Osteocyte (in vitro differentiated cells): Measurements from ENCODE around the gene CCDC86. TPM values are rescaled to one million over a fixed set of nuclear protein-coding genes. Genes with fewer than 3 reads are reported as not detected.
A peak's percentile ranks its signal among the peaks of the same experiment; 100 is the strongest.

ENCODE experiments used
- DNase-seq: peaks from one replicate; pipeline ENCODE4 v3.0.0; 2021; ENCODE audit warnings: mixed read lengths; ENCODE audit not compliant: unreplicated experiment; ENCODE audit errors: extremely low spot score
- H3K27ac Mint-ChIP-seq: one replicate; pipeline ENCODE4 v1.8.0; 2021; ENCODE audit warnings: mild to moderate bottlenecking, mixed read lengths; ENCODE audit not compliant: unreplicated experiment
- H3K27me3 Mint-ChIP-seq: one replicate; pipeline ENCODE4 v1.8.0; 2021; ENCODE audit warnings: mixed read lengths; ENCODE audit not compliant: unreplicated experiment
- H3K36me3 Mint-ChIP-seq: one replicate; pipeline ENCODE4 v1.8.0; 2021; ENCODE audit warnings: mixed read lengths; ENCODE audit not compliant: unreplicated experiment
- H3K4me1 Mint-ChIP-seq: one replicate; pipeline ENCODE4 v1.8.0; 2021; ENCODE audit warnings: mixed read lengths; ENCODE audit not compliant: unreplicated experiment
- H3K4me3 Mint-ChIP-seq: one replicate; pipeline ENCODE4 v1.8.0; 2021; ENCODE audit warnings: mild to moderate bottlenecking, moderate library complexity, mixed read lengths; ENCODE audit not compliant: unreplicated experiment
- H3K9me3 Mint-ChIP-seq: one replicate; pipeline ENCODE4 v1.8.0; 2021; ENCODE audit warnings: mixed read lengths; ENCODE audit not compliant: unreplicated experiment
- total RNA-seq: library from RNA; stranded (reverse); gene quantifications from 2 replicates; pipeline ENCODE4 v1.2.1, GENCODE V29; 2021
- TF ChIP-seq, protein P1 (sequence below): fragments of 200-600 bp; sonication (generic); IDR thresholded peaks from 2 replicates; pipeline ENCODE4 v1.5.0; 2021; ENCODE audit warnings: antibody characterized with exemption, mild to moderate bottlenecking, moderate library complexity

CCDC86 gene
- total RNA-seq, 1 donor from 2014 or later: 25.9 TPM

DNA sequence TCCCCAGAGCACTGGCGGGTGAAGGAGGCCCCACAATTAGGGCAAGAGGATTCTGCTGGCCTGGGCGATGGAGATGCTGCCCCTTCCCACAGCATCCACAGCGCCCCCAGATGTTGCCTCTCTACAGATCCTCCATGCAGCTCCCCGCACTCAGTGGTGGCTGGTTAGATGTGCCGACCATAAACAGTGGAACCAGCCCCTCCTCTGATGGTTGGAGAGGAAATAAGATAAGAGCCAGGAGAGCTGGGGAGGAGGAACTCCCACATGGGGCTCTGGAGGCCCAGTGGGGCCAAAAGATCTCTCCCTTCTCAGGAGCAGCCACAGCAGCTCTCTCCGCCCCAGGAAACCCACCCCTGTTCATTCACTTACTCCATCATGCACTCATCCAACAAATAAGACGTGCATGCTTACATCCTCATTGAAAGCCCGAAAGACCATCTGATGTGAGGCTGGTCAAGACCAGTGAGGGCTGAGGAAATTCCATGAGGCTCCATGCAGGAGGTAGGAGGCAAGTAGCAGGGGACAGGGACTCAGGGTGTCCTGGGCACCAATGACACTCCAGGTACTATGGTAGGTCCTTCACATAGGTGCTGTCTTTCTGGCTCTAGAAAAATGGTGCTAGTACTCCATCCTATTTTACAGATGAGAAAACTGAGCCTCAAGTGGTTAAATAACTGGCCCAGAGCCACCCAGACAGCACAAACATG is 12.4 kb downstream of the CCDC86 start:
- TF ChIP-seq, protein P1, sequence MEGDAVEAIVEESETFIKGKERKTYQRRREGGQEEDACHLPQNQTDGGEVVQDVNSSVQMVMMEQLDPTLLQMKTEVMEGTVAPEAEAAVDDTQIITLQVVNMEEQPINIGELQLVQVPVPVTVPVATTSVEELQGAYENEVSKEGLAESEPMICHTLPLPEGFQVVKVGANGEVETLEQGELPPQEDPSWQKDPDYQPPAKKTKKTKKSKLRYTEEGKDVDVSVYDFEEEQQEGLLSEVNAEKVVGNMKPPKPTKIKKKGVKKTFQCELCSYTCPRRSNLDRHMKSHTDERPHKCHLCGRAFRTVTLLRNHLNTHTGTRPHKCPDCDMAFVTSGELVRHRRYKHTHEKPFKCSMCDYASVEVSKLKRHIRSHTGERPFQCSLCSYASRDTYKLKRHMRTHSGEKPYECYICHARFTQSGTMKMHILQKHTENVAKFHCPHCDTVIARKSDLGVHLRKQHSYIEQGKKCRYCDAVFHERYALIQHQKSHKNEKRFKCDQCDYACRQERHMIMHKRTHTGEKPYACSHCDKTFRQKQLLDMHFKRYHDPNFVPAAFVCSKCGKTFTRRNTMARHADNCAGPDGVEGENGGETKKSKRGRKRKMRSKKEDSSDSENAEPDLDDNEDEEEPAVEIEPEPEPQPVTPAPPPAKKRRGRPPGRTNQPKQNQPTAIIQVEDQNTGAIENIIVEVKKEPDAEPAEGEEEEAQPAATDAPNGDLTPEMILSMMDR: no peak
- Mint-ChIP-seq H3K9me3 (no peaks in the 10 kb centered on the region), H3K27me3 (no peaks in the 10 kb centered on the region), H3K27ac (no peak overlapping the region), H3K36me3 (peaks cover 13% of the 10 kb centered on the region), H3K4me3 (no peak overlapping the region), H3K4me1 (peaks cover 33% of the 10 kb centered on the region)
- DNase-seq: no peak

DNA sequence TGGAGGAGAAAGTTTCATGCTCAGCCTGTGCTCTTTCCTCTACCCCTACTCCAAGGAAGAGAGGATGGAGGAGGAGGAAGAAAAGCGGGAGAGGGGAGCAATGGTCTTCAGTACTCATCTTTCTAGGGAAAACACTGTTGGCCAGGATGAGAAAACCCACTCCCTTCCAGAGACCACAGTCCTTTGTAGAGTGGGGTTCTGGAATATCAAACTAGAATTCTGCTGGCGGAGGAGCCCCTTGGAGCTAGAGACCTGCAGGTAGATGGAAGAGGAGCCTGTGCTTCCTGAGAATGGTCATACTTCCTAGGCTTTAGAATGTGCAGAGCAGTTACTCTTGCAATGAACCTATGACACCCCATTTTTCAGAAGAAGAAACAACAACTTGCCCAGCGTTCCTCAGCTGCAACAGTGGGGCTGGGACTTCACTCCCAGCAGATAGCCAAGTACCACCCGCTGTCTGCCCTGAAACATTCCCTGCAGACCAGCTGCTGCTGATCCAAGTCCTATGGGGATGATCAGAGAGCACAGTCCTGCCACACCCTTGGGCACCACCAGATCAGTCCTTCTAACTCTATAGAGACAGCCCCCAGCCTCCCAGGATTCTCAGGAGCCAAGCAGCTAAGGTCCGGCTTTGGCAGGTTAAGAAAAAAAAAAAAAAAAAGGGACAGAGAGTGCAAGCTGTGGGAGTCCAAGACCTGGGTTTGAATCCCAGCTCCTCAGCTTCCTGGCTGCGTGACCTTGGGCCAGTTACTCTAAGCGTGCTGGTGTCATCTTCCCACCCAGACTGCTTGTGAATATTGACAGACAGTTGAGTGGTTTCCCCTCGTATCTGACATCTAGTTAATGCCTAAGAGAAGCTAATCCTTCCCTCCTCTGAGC is 13.2 kb downstream of the CCDC86 start:
- Mint-ChIP-seq H3K9me3 (no peaks in the 10 kb centered on the region), H3K27me3 (no peaks in the 10 kb centered on the region), H3K36me3 (peaks cover 9% of the 10 kb centered on the region), H3K27ac (no peak overlapping the region), H3K4me3 (no peak overlapping the region), H3K4me1 (peaks cover 35% of the 10 kb centered on the region)
- DNase-seq: no peak
- TF ChIP-seq, protein P1: no peak

DNA sequence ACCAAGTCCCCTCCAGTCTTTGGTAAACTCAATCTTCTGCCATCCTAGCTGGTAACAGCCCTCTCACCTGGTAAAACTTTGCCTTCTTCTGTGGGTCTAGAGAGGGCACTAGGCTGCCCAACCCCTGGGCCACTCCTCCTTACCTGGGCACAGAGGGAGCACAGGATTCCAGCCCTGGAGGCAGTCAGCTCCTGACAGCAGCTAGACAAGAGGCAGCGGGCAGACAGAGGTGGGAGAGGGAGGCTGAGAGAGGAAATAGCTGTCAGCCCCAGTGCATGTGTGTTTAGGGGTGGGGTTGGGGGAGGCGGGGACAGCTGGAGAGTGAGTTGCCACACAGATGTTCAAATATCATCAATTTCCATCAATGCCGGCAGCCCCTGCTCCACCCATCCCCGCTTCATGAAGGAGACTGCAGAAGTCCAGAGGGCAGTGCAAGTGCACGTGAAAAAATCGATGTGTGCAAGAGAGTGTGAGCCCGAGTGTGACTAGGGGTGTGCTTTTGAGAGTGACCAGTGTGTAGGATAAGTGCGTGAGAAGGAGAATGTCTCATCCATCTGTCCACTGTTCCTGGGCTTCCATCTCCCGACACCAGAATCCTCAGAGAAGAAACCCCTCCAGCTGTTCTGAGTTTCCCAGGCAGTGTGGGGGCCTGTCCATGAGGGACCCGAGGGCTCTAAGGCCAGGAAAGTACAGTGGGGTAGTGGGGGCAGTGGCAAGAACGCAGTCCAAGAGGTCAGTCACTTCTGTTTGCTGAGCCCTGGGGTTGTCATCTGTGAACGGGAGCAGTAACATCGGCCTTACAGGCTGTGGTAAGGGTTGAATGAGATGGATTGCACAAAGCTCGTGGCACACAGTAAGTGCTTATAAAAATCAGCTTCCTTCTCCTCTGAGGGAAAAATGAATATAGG is 14.1 kb downstream of the CCDC86 start, which contains the start of gene PTGDR2:
Gene PTGDR2, minus strand, starts transcription at position 225 of the 908 bp plus-strand sequence. CDS start 2,228 bp downstream, outside the sequence.
- Mint-ChIP-seq H3K36me3 (peaks cover 6% of the 10 kb centered on the region), H3K27ac (no peak within 1 kb of the TSS), H3K4me3 (no peak within 1 kb of the TSS), H3K27me3 (no peaks in the 10 kb centered on the region), H3K4me1 (peaks cover 41% of the 10 kb centered on the region), H3K9me3 (no peaks in the 10 kb centered on the region)
- TF ChIP-seq, protein P1: no peak
- no peak for DNase-seq

DNA sequence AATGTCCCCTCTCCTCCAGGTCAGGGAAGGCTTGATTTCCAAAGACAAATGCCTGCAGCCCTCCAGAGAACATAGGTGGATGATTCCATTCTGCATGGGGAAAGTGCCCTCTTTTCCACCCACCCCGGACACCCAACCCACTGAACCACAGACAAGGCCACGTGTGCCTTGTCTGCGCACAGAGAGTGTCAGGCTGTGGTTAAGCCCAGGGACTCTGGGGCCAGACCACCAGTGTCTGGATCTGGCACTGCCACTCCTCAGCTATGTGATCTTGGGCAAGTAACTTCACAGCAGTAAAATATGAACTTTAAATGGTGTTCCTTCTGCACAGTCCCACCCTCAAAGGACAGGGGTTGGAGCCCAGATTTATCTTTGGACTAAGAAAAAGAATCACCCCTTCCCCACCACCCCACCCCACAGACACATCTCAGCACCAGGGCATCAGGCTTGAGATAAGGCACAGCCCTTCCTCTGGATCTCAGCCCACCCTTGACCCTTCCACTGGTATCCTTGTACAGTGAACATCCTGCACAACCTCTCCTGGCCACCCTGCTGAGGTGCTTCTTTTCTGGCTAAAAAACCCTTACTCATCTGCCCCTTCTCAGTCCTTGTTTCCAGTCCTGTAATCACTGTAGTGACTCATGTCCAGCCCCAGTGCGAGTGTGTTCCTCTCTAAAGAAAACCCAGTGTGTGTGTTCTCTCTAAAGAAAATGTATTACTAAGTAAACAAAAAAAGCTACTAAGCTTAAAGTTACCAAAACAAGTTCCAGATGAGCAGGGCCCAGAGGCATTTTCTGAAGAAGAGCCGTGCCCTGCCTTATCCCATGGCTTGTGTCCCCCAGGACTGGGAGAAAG is 15.7 kb downstream of the CCDC86 start:
- H3K4me3 Mint-ChIP-seq: no peak overlapping the region
- peak overlapping the region; percentile 80 for H3K27ac Mint-ChIP-seq
- no peaks in the 10 kb centered on the region for H3K9me3 Mint-ChIP-seq
- no peak for DNase-seq
- TF ChIP-seq, protein P1: no peak
- H3K36me3 Mint-ChIP-seq: peaks cover 2% of the 10 kb centered on the region
- H3K27me3 Mint-ChIP-seq: peaks cover 3% of the 10 kb centered on the region
- H3K4me1 Mint-ChIP-seq: peaks cover 46% of the 10 kb centered on the region
